ENCODE measurements around the gene MPP3. TPM values are rescaled to one million over a fixed set of nuclear protein-coding genes. Genes with fewer than 3 reads are reported as not detected.

MPP3 gene
- total RNA-seq, 1 experiment from 2014 or later, result 11.6 TPM

GRCh38 chr17:43861960-43862359 lies 29.0 kb upstream of the MPP3 start:
- DNase-seq (ENCODE audit: low spot score), result no peak

GRCh38 chr17:43860927-43861622 lies 28.1 kb upstream of the MPP3 start:
- DNase-seq (ENCODE audit: low spot score), result no peak

- no peak for DNase-seq (ENCODE audit: low spot score)
These were observed 27.3 kb upstream of the MPP3 start for GRCh38 chr17:43860077-43860725.

GRCh38 chr17:43857957-43858600 lies 25.1 kb upstream of the MPP3 start:
- DNase-seq (ENCODE audit: low spot score), result no peak

- DNase-seq (ENCODE audit: low spot score), result no peak
These were observed 24.2 kb upstream of the MPP3 start for GRCh38 chr17:43857141-43857540.

GRCh38 chr17:43856141-43856540 lies 23.2 kb upstream of the MPP3 start:
- no peak for DNase-seq (ENCODE audit: low spot score)

GRCh38 chr17:43855061-43855460 lies 22.1 kb upstream of the MPP3 start:
- no peak for DNase-seq (ENCODE audit: low spot score)

- DNase-seq (ENCODE audit: low spot score), result no peak
These were observed 21.6 kb upstream of the MPP3 start for GRCh38 chr17:43854498-43854897.

- no peak for DNase-seq (ENCODE audit: low spot score)
These were observed 20.6 kb upstream of the MPP3 start for GRCh38 chr17:43853546-43853945.

GRCh38 chr17:43852571-43852970 lies 19.6 kb upstream of the MPP3 start:
- DNase-seq (ENCODE audit: low spot score), result no peak

- no peak for DNase-seq (ENCODE audit: low spot score)
These were observed 16.2 kb upstream of the MPP3 start for GRCh38 chr17:43849116-43849515.

- no peak for DNase-seq (ENCODE audit: low spot score)
These were observed 15.7 kb upstream of the MPP3 start for GRCh38 chr17:43848601-43849000.

- no peak for DNase-seq (ENCODE audit: low spot score)
These were observed 14.0 kb upstream of the MPP3 start, which contains the start of gene CD300LG for GRCh38 chr17:43846963-43847371. TSS of gene CD300LG (plus strand) at chr17:43847176. CDS start at chr17:43847217, 41 bp downstream.

- peak; percentile 69 for DNase-seq (ENCODE audit: low spot score)
These were observed 13.3 kb upstream of the MPP3 start for GRCh38 chr17:43846221-43846712.

GRCh38 chr17:43845766-43846165 lies 12.8 kb upstream of the MPP3 start:
- DNase-seq (ENCODE audit: low spot score), result no peak

- no peak for DNase-seq (ENCODE audit: low spot score)
These were observed 11.3 kb upstream of the MPP3 start for GRCh38 chr17:43844241-43844640.

- no peak for DNase-seq (ENCODE audit: low spot score)
These were observed 10.0 kb upstream of the MPP3 start for GRCh38 chr17:43842975-43843325.

GRCh38 chr17:43842091-43842974 lies 9.4 kb upstream of the MPP3 start:
- peak; percentile 81 for DNase-seq (ENCODE audit: low spot score)

- no peak for DNase-seq (ENCODE audit: low spot score)
These were observed 8.3 kb upstream of the MPP3 start for GRCh38 chr17:43841282-43841681.

- DNase-seq (ENCODE audit: low spot score), result peak; percentile 45
These were observed 7.9 kb upstream of the MPP3 start for GRCh38 chr17:43840814-43841213.

- peak; percentile 50 for DNase-seq (ENCODE audit: low spot score)
These were observed 6.7 kb upstream of the MPP3 start for GRCh38 chr17:43839670-43840108.

- DNase-seq (ENCODE audit: low spot score), result no peak
These were observed 1.2 kb upstream of the MPP3 start for GRCh38 chr17:43834106-43834505.

All from A172 (cell line).